HCT116 (cell line): ENCODE data around the gene VPS45. TPM values are rescaled to one million over a fixed set of nuclear protein-coding genes. Genes with fewer than 3 reads are reported as not detected.

Source experiments
- ATAC-seq: fragments of 200-7000 bp; cut with Tn5 transposase; 2 replicates; pipeline ENCODE4 v1.9.1; 2020; ENCODE audit warnings: mild to moderate bottlenecking, moderate library complexity
- BruUV-seq: library from RNA; stranded (reverse); fragments of 400-500 nt; replicated peaks from 2 replicates; lab custom pipeline; 2021; lab: Mats Ljungman, UMichigan
- CTCF ChIA-PET: fragments of 300-600 bp; sonication (Branson Sonifier 250); formaldehyde crosslinking; loops from one replicate; lab custom pipeline; 2021; ENCODE audit warnings: antibody characterized with exemption; lab: Charles Lee
- POLR2A ChIA-PET: fragments of 300-600, 350-600 bp; sonication (Branson Sonifier 250); formaldehyde crosslinking; loops from one replicate; lab custom pipeline; 2021; ENCODE audit warnings: antibody characterized with exemption; lab: Charles Lee
- RAD21 ChIA-PET, 2 experiments: fragments of 300-600 bp; sonication (Branson Sonifier 250); formaldehyde crosslinking; loops; one replicate each; lab custom pipeline; 2023; ENCODE audit warnings: low total read pairs in 2 of 2; ENCODE audit not compliant: uncharacterized antibody in 2 of 2, unreplicated experiment in 2 of 2, low non-redundant PET in 1 of 2; lab: Charles Lee
- DNase-seq: peaks from one replicate; pipeline ENCODE4 v3.0.0-alpha.2; 2010; ENCODE audit warnings: low read depth, low spot score
- H2AFZ ChIP-seq: fragments of 200-600 bp; shearing (Covaris generic), sonication (generic); 2 replicates; pipeline ENCODE4 v1.6.1; 2017; ENCODE audit warnings: low read depth, mixed run types, mixed read lengths, antibody characterized with exemption, low read length; ENCODE audit not compliant: poor library complexity, severe bottlenecking
- H3K27ac ChIP-seq: 2 replicates; pipeline ENCODE4 v1.5.1; 2012; ENCODE audit warnings: low read depth, low read length
- H3K27me3 ChIP-seq: fragments of 200-600 bp; sonication (generic); 2 replicates; pipeline ENCODE4 v1.6.1; 2016; ENCODE audit warnings: mixed run types, low read length, mixed read lengths; ENCODE audit not compliant: insufficient read depth
- H3K36me3 ChIP-seq, 2 experiments: fragments of 200-500 bp in 1 of 2; fragments of 200-600 bp in 1 of 2; sonication (Bioruptor generic) in 1 of 2; sonication (generic) in 1 of 2; 2 replicates each; pipeline versions ENCODE4 v1.5.1 to v1.6.1; 2014 to 2016; ENCODE audit warnings: low read length in 2 of 2, inconsistent platforms in 1 of 2, mixed read lengths in 1 of 2, mixed run types in 1 of 2; ENCODE audit not compliant: insufficient read depth in 2 of 2, control insufficient read depth in 1 of 2
- H3K4me1 ChIP-seq, 2 experiments: fragments of 200-600 bp in 1 of 2; sonication (generic) in 1 of 2; 2 replicates each; pipeline versions ENCODE4 v1.5.1 to v1.6.1; 2012 to 2017; ENCODE audit warnings: low read length in 2 of 2, inconsistent platforms in 1 of 2, mild to moderate bottlenecking in 1 of 2, mixed read lengths in 1 of 2, mixed run types in 1 of 2, moderate library complexity in 1 of 2; ENCODE audit not compliant: insufficient read depth in 2 of 2, control insufficient read depth in 1 of 2
- H3K4me2 ChIP-seq: fragments of 200-600 bp; sonication (generic); 2 replicates; pipeline ENCODE4 v1.6.1; 2017; ENCODE audit warnings: mixed run types, low read length, mixed read lengths
- H3K4me3 ChIP-seq, 2 experiments: fragments of 200-600 bp in 1 of 2; sonication (generic) in 1 of 2; replicated peaks in 1 of 2; 2 replicates each; pipeline ENCODE4 v1.5.1; 2011 to 2016; ENCODE audit warnings: low read length in 2 of 2, control low read depth in 1 of 2, low read depth in 1 of 2, mild to moderate bottlenecking in 1 of 2, mixed read lengths in 1 of 2, mixed run types in 1 of 2
- H3K79me2 ChIP-seq: fragments of 200-600 bp; sonication (generic); 2 replicates; pipeline ENCODE4 v1.6.1; 2017; ENCODE audit warnings: mild to moderate bottlenecking, mixed run types, low read length, moderate library complexity, mixed read lengths; ENCODE audit not compliant: insufficient read depth
- H3K9ac ChIP-seq: fragments of 200-600 bp; sonication (generic); 2 replicates; pipeline ENCODE4 v1.6.1; 2016; ENCODE audit warnings: low read length, mixed read lengths
- H3K9me2 ChIP-seq: fragments of 200-600 bp; sonication (generic), shearing (Covaris generic); 2 replicates; pipeline ENCODE4 v1.6.1; 2017; ENCODE audit warnings: mixed run types, mild to moderate bottlenecking, moderate library complexity; ENCODE audit not compliant: insufficient read depth
- H3K9me3 ChIP-seq, 2 experiments: fragments of 200-500 bp in 1 of 2; fragments of 200-600 bp in 1 of 2; sonication (Bioruptor generic) in 1 of 2; sonication (generic) in 1 of 2; 2 replicates each; pipeline ENCODE4 v1.6.1; 2014 to 2017; ENCODE audit warnings: low read length in 2 of 2, mixed read lengths in 2 of 2, inconsistent platforms in 1 of 2, low read depth in 1 of 2, mild to moderate bottlenecking in 1 of 2, mixed run types in 1 of 2, moderate library complexity in 1 of 2; ENCODE audit not compliant: control insufficient read depth in 1 of 2, insufficient read depth in 1 of 2
- H4K20me1 ChIP-seq: fragments of 200-600 bp; sonication (generic), shearing (Covaris generic); 2 replicates; pipeline ENCODE4 v1.6.1; 2017; ENCODE audit warnings: mixed run types, mild to moderate bottlenecking, moderate library complexity; ENCODE audit not compliant: insufficient read depth
- CBX3 ChIP-seq: IDR thresholded peaks from 2 replicates; pipeline ENCODE4 v1.6.1; 2012; ENCODE audit warnings: low read depth
- EGR1 ChIP-seq: IDR thresholded peaks from 2 replicates; pipeline ENCODE4 v1.6.1; 2012; ENCODE audit warnings: low read depth
- EZH2phosphoT487 ChIP-seq: fragments of 200-600 bp; IDR thresholded peaks from 2 replicates; pipeline ENCODE4 v1.6.1; 2018; ENCODE audit warnings: antibody characterized with exemption, borderline replicate concordance
- FOSL1 ChIP-seq: IDR thresholded peaks from 2 replicates; pipeline ENCODE4 v1.6.1; 2012; ENCODE audit warnings: low read depth
- SRF ChIP-seq: IDR thresholded peaks from 2 replicates; pipeline ENCODE4 v1.6.1; 2012; ENCODE audit warnings: low read depth
- ZNF274 ChIP-seq: fragments of 200-500 bp; sonication (Bioruptor generic); IDR thresholded peaks from 2 replicates; pipeline ENCODE4 v1.6.1; 2014; ENCODE audit warnings: mild to moderate bottlenecking, low read depth, low read length, inconsistent platforms
- intact Hi-C: fragments of 100-400 bp; cut with micrococcal nuclease; formaldehyde crosslinking; loops from 2 replicates; pipeline ENCODE4 v1.10.0; 2022
- total RNA-seq: library from RNA; stranded (reverse); gene quantifications from one replicate; pipeline ENCODE4 v1.2.1, GENCODE V29; 2021; ENCODE audit not compliant: unreplicated experiment
- TF ChIP-seq, protein P1 (sequence below): IDR thresholded peaks from 2 replicates; pipeline ENCODE4 v1.6.1; 2012
- TF ChIP-seq, protein P2 (sequence below): IDR thresholded peaks from 2 replicates; pipeline ENCODE4 v1.6.1; 2012; ENCODE audit warnings: low read depth

Gene VPS45
- total RNA-seq, 1 experiment from 2014 or later, result 28.1 TPM

DNA sequence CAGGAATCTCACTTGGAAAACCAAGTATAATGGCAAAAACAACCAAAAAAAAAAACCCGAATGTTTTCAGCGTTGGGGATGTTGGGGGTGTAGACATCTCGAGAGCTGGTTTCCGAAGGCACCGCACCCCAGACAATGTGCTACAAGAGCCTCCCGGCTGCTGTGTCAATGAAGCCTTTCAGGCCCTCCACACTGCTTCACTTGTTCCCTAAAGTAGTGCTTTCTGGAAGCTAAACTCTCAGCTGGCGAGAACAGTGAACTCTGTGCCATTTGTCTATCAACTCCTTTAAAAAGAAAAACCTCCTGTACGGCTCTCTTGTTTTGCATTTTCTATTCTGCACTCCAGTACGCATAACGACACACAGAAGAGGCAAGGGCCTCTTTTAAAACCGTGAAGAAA is 114.7 kb downstream of the VPS45 start:
- Histone ChIP-seq H2AFZ (no peak overlapping the region), H3K27ac (no peak overlapping the region), H3K4me2 (no peak overlapping the region), H3K4me1 (peaks cover 12 to 17% of the 10 kb centered on the region in 2 experiments), H3K9me2 (no peaks in the 10 kb centered on the region), H3K79me2 (no peaks in the 10 kb centered on the region), H3K9me3 (no peaks in the 10 kb centered on the region), H3K9ac (no peak overlapping the region), H3K36me3 (no peaks in the 10 kb centered on the region)
- no TSS peak for BruUV-seq
- ATAC-seq (no peak), DNase-seq (no peak)
- RAD21 ChIA-PET, result no interaction called here
- intact Hi-C loops, result no loop called here
- TF ChIP-seq FOSL1, result no peak
- TF ChIP-seq CBX3, result no peak
- TF ChIP-seq EGR1, result no peak
- TF ChIP-seq, protein P1, sequence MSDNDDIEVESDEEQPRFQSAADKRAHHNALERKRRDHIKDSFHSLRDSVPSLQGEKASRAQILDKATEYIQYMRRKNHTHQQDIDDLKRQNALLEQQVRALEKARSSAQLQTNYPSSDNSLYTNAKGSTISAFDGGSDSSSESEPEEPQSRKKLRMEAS, result no peak
- TF ChIP-seq ZNF274, result no peak
- no peak for TF ChIP-seq EZH2phosphoT487
- TF ChIP-seq, protein P2, sequence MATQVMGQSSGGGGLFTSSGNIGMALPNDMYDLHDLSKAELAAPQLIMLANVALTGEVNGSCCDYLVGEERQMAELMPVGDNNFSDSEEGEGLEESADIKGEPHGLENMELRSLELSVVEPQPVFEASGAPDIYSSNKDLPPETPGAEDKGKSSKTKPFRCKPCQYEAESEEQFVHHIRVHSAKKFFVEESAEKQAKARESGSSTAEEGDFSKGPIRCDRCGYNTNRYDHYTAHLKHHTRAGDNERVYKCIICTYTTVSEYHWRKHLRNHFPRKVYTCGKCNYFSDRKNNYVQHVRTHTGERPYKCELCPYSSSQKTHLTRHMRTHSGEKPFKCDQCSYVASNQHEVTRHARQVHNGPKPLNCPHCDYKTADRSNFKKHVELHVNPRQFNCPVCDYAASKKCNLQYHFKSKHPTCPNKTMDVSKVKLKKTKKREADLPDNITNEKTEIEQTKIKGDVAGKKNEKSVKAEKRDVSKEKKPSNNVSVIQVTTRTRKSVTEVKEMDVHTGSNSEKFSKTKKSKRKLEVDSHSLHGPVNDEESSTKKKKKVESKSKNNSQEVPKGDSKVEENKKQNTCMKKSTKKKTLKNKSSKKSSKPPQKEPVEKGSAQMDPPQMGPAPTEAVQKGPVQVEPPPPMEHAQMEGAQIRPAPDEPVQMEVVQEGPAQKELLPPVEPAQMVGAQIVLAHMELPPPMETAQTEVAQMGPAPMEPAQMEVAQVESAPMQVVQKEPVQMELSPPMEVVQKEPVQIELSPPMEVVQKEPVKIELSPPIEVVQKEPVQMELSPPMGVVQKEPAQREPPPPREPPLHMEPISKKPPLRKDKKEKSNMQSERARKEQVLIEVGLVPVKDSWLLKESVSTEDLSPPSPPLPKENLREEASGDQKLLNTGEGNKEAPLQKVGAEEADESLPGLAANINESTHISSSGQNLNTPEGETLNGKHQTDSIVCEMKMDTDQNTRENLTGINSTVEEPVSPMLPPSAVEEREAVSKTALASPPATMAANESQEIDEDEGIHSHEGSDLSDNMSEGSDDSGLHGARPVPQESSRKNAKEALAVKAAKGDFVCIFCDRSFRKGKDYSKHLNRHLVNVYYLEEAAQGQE, result no peak
- TF ChIP-seq SRF, result no peak
- TF ChIP-seq, all 23 proteins: peak for 0
- Histone ChIP-seq H3K27me3 (no peaks in the 10 kb centered on the region), H3K4me3 (no peak overlapping the region), H4K20me1 (no peaks in the 10 kb centered on the region)
- POLR2A ChIA-PET, result no interaction called here
- CTCF ChIA-PET, result no interaction called here
